Type B pancreatic cell (in vitro differentiated cells): ENCODE data around the gene SH3RF3. TPM values are rescaled to one million over a fixed set of nuclear protein-coding genes. Genes with fewer than 3 reads are reported as not detected.

ENCODE experiments used
- DNase-seq: peaks from one replicate; pipeline ENCODE4 v3.0.0; 2021; ENCODE audit warnings: mixed read lengths; ENCODE audit not compliant: unreplicated experiment; ENCODE audit errors: extremely low spot score
- H3K27ac Mint-ChIP-seq: 2 replicates; pipeline ENCODE4 v1.8.0; 2021; ENCODE audit warnings: mild to moderate bottlenecking, mixed read lengths
- H3K27me3 Mint-ChIP-seq: 2 replicates; pipeline ENCODE4 v1.8.0; 2021; ENCODE audit warnings: mixed read lengths
- H3K36me3 Mint-ChIP-seq: 2 replicates; pipeline ENCODE4 v1.8.0; 2021; ENCODE audit warnings: mixed read lengths
- H3K4me1 Mint-ChIP-seq: one replicate; pipeline ENCODE4 v1.8.0; 2021; ENCODE audit warnings: mixed read lengths; ENCODE audit not compliant: unreplicated experiment
- H3K4me3 Mint-ChIP-seq: 2 replicates; pipeline ENCODE4 v1.8.0; 2021; ENCODE audit warnings: mild to moderate bottlenecking, mixed read lengths
- H3K9me3 Mint-ChIP-seq: 2 replicates; pipeline ENCODE4 v1.8.0; 2021; ENCODE audit warnings: mixed read lengths
- total RNA-seq: library from RNA; stranded (reverse); gene quantifications from 2 replicates; pipeline ENCODE4 v1.2.1, GENCODE V29; 2021; ENCODE audit warnings: low replicate concordance
- TF ChIP-seq, protein P1 (sequence below): fragments of 200-600 bp; sonication (generic); conservative IDR thresholded peaks from 2 replicates; pipeline ENCODE4 v1.5.0; 2021; ENCODE audit warnings: antibody characterized with exemption, mild to moderate bottlenecking

The SH3RF3 gene
- total RNA-seq, 1 donor from 2014 or later, result 13.9 TPM

DNA sequence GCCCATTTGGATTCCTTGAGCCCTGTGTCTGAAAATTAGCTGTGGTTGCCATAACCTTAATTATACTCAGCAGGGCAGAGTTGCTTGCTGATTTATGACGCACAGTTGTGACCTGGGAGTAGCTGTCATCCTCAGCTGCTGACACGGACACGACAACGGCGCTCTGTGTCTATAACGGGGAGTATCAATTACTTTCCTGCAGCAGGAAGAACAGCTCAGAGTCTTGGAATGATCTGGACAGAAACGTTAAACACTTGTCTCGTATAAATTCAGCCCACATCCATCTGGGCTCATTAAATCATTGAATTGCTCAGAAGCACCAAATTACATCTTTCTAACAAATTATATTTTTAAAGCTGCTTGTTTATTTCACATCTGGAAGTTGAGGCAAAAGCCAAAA is 368.5 kb downstream of the SH3RF3 start:
- Mint-ChIP-seq H3K4me1 (peaks cover 26% of the 10 kb centered on the region), H3K36me3 (peaks cover 4% of the 10 kb centered on the region), H3K4me3 (peak overlapping the region; percentile 21), H3K27me3 (peaks cover 3% of the 10 kb centered on the region), H3K27ac (no peak overlapping the region), H3K9me3 (no peaks in the 10 kb centered on the region)
- DNase-seq, result no peak
- TF ChIP-seq, protein P1, sequence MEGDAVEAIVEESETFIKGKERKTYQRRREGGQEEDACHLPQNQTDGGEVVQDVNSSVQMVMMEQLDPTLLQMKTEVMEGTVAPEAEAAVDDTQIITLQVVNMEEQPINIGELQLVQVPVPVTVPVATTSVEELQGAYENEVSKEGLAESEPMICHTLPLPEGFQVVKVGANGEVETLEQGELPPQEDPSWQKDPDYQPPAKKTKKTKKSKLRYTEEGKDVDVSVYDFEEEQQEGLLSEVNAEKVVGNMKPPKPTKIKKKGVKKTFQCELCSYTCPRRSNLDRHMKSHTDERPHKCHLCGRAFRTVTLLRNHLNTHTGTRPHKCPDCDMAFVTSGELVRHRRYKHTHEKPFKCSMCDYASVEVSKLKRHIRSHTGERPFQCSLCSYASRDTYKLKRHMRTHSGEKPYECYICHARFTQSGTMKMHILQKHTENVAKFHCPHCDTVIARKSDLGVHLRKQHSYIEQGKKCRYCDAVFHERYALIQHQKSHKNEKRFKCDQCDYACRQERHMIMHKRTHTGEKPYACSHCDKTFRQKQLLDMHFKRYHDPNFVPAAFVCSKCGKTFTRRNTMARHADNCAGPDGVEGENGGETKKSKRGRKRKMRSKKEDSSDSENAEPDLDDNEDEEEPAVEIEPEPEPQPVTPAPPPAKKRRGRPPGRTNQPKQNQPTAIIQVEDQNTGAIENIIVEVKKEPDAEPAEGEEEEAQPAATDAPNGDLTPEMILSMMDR, result no peak

DNA sequence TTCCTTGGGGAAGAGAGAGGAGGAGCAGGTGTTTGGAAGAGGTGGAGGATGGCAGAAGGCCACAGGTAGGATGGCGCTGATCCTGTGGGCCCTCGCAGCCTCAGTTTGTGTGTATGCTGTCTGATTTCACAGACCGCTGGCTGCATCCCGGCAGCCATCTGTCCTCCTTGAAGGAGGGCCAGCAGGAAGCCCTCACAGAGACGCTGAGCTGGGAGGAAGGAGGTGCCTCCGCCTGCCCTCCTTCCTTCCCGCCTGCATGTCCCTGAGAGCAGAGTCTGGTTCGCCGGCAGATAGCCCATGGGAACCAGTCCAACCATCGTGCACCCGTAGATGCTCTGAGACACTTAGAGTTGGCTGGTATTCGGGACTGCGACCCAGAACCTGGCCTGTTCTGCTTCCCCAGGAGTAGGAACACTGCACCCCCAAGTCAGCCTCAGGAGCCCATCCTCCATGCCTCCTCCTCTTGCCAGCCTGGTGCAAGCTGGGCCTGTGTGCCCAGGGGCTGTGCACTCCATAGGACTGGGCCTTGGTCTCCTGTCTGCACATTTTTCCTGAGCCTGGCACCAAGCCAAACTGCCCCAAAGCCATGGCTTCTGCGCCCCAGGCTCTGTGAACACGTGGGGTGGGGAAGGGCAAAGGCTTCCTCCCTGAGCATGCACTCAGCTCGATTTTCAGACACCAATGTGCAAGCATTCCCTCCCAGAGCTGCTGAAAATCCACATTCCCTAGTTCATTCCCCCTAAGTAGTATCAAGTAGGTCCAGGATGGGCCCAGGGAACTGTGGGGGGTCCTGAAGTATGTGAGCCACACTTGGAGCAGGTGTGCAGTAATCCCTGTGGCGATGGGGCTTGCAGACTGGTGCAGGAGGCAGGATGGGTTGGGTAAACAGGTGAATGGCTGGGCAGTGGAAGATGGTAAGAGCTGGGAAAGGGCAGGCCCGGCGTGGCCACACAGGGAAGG is 369.2 kb downstream of the SH3RF3 start:
- Mint-ChIP-seq H3K4me1 (peaks cover 31% of the 10 kb centered on the region), H3K9me3 (no peaks in the 10 kb centered on the region), H3K4me3 (peak overlapping the region; percentile 35), H3K36me3 (peaks cover 8% of the 10 kb centered on the region), H3K27ac (peak overlapping the region; percentile 7), H3K27me3 (peaks cover 3% of the 10 kb centered on the region)
- TF ChIP-seq, protein P1, result no peak
- no peak for DNase-seq

DNA sequence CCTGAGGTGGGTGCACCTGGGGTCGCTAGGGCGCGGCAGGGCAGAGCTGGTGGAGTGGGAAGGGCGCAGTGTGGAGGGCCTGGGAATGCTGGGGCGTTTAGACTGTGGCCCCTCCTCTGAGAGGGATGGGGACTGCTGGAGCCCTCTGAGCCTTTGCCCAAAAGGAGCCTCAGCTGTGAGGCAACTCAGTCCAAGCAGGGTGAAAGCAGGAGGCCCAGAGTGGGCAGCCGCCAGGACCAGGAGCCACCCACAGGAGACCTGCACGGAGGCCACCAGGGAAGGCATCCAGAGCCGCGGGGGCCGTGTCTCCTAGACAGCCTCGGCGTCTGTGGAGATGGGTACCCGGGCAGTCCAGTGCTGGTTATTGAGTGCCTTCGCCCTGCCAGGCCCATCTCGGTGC is 369.9 kb downstream of the SH3RF3 start:
- Mint-ChIP-seq H3K27me3 (peaks cover 3% of the 10 kb centered on the region), H3K9me3 (no peaks in the 10 kb centered on the region), H3K4me1 (peaks cover 31% of the 10 kb centered on the region), H3K36me3 (peaks cover 8% of the 10 kb centered on the region), H3K27ac (peak overlapping the region; percentile 7), H3K4me3 (peak overlapping the region; percentile 35)
- TF ChIP-seq, protein P1, result no peak
- DNase-seq, result no peak

DNA sequence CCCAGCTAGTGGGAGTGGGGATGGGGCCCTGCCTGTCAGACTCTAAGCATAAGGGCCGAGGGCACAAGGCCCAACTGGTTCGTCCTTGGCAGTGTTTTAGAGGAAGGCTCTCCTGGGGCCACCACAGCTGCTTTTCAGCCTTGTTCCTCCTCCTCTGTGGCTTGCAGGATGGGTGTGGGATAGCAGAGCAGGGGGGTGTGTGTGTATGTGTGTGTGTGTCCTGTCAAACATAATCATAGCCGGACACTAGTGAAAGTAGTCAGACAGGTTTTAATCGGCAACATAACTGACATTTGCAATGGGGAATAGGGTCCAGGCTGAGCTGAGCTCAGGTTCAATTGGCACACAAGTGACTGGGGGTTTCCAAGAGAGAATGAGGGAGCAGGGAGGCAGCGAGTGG is 370.6 kb downstream of the SH3RF3 start:
- peak overlapping the region; percentile 50 for H3K4me3 Mint-ChIP-seq
- DNase-seq, result no peak
- TF ChIP-seq, protein P1, result no peak
- peaks cover 3% of the 10 kb centered on the region for H3K27me3 Mint-ChIP-seq
- H3K9me3 Mint-ChIP-seq, result no peaks in the 10 kb centered on the region
- H3K4me1 Mint-ChIP-seq, result peaks cover 31% of the 10 kb centered on the region
- H3K36me3 Mint-ChIP-seq, result peaks cover 8% of the 10 kb centered on the region
- H3K27ac Mint-ChIP-seq, result peak overlapping the region; percentile 47

DNA sequence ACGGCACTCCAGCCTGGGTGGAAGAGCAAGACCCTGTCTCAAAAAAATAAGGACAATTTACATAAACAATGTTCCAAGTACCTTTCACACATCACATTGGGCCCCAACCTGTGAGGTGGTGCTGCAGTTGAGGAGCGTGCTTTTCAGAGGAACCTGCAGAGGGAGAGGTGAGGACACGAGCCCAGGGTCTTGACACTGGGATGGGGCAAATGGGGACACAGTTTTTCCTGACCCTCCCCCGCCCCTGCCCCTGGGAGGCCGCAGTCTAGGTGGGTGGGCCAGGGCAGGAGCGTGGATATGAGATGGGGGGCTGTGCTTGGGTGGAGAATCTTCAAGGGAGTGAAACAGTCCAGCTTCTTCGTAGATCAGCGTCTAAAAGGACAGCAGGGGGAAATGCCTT is 371.9 kb downstream of the SH3RF3 start:
- TF ChIP-seq, protein P1, result no peak
- Mint-ChIP-seq H3K9me3 (no peaks in the 10 kb centered on the region), H3K4me3 (no peak overlapping the region), H3K27ac (no peak overlapping the region), H3K27me3 (peaks cover 3% of the 10 kb centered on the region), H3K4me1 (peaks cover 31% of the 10 kb centered on the region), H3K36me3 (peaks cover 8% of the 10 kb centered on the region)
- no peak for DNase-seq
